Hepatocyte (in vitro differentiated cells): ENCODE data around the gene TFF2. TPM values are rescaled to one million over a fixed set of nuclear protein-coding genes. Genes with fewer than 3 reads are reported as not detected.
A peak's percentile ranks its signal among the peaks of the same experiment; 100 is the strongest.

ENCODE experiments used
- DNase-seq: peaks from one replicate; pipeline ENCODE4 v3.0.0-alpha.2; 2016; ENCODE audit warnings: low spot score
- H2AFZ ChIP-seq: fragments of 200-600 bp; sonication (generic); 2 replicates; pipeline ENCODE4 v1.6.0; 2016; ENCODE audit warnings: antibody characterized with exemption, mild to moderate bottlenecking
- H3K27ac ChIP-seq: fragments of 200-600 bp; sonication (generic); 2 replicates; pipeline ENCODE4 v1.5.1; 2016; ENCODE audit warnings: mild to moderate bottlenecking
- H3K27me3 ChIP-seq: fragments of 200-600 bp; sonication (generic); 2 replicates; pipeline ENCODE4 v1.6.1; 2016
- H3K36me3 ChIP-seq: fragments of 200-600 bp; sonication (generic); replicated peaks from 2 replicates; pipeline ENCODE4 v1.5.1; 2016; ENCODE audit warnings: low read depth; ENCODE audit not compliant: insufficient read depth
- H3K4me1 ChIP-seq: fragments of 200-600 bp; sonication (generic); 2 replicates; pipeline ENCODE4 v1.5.1; 2016; ENCODE audit warnings: mild to moderate bottlenecking, moderate library complexity; ENCODE audit not compliant: insufficient read depth
- H3K4me2 ChIP-seq: fragments of 200-600 bp; sonication (generic); 2 replicates; pipeline ENCODE4 v1.6.0; 2016
- H3K4me3 ChIP-seq: fragments of 200-600 bp; sonication (generic); 2 replicates; pipeline ENCODE4 v1.5.1; 2016; ENCODE audit warnings: mild to moderate bottlenecking
- H3K79me2 ChIP-seq: fragments of 200-600 bp; sonication (generic); 2 replicates; pipeline ENCODE4 v1.6.0; 2017; ENCODE audit warnings: mild to moderate bottlenecking
- H3K9me2 ChIP-seq: fragments of 200-600 bp; sonication (generic); replicated peaks from 2 replicates; pipeline ENCODE4 v1.6.0; 2017; ENCODE audit warnings: mild to moderate bottlenecking; ENCODE audit not compliant: insufficient read depth
- H3K9me3 ChIP-seq: fragments of 200-600 bp; sonication (generic); 2 replicates; pipeline ENCODE4 v1.5.1; 2016; ENCODE audit warnings: low read depth, mild to moderate bottlenecking
- H4K20me1 ChIP-seq: fragments of 200-600 bp; sonication (generic); 2 replicates; pipeline ENCODE4 v1.6.0; 2016; ENCODE audit warnings: mild to moderate bottlenecking; ENCODE audit not compliant: insufficient read depth, poor library complexity, severe bottlenecking
- CTCF ChIP-seq: fragments of 200-600 bp; sonication (generic); IDR thresholded peaks from 2 replicates; pipeline ENCODE4 v1.5.1; 2016; ENCODE audit warnings: antibody characterized with exemption, mild to moderate bottlenecking; ENCODE audit not compliant: poor library complexity
- EZH2 ChIP-seq: fragments of 200-600 bp; sonication (generic); IDR thresholded peaks from 2 replicates; pipeline ENCODE4 v1.6.1; 2016; ENCODE audit warnings: antibody characterized with exemption, mild to moderate bottlenecking, borderline replicate concordance
- EZH2phosphoT487 ChIP-seq: fragments of 200-600 bp; sonication (generic); IDR thresholded peaks from one replicate; pipeline ENCODE4 v1.6.1; 2018; ENCODE audit warnings: antibody characterized with exemption, mild to moderate bottlenecking, low read depth, moderate library complexity; ENCODE audit not compliant: unreplicated experiment, severe bottlenecking
- WGBS: methylation state at CpG from one replicate; pipeline ENCODE4 v1.1.6; 2016; ENCODE audit warnings: low lambda C conversion rate; ENCODE audit errors: missing lambda C conversion rate; 5-methylcytosine and 5-hydroxymethylcytosine counted together
- polyA plus RNA-seq: library from polyadenylated mRNA; unstranded; fragments of >200 nt; fragmentation: Nextera tagmentation; extraction: Ambion mirVana; gene quantifications from 2 replicates; pipeline ENCODE4 v1.2.1, GENCODE V29; 2016
- total RNA-seq: library from RNA; depleted of rRNA; stranded (reverse); fragments of >200 nt; gene quantifications from 2 replicates; pipeline ENCODE4 v1.2.3, GENCODE V29; 2014

The TFF2 gene
- total and polyA plus RNA-seq, 2 experiments from 2014 or later, result 23.9 to 28.1 TPM

- Histone ChIP-seq H3K4me1 (peaks cover 12% of the 10 kb centered on the region), H3K4me2 (peak overlapping the region; percentile 64)
- no peak for DNase-seq
Observed at GRCh38 chr21:42388740-42389448, 38.1 kb upstream of the TFF2 start.

GRCh38 chr21:42387843-42388340, 37.1 kb upstream of the TFF2 start:
- DNase-seq, result no peak
- Histone ChIP-seq H3K9me3 (no peaks in the 10 kb centered on the region), H4K20me1 (no peaks in the 10 kb centered on the region), H3K79me2 (no peaks in the 10 kb centered on the region), H3K27me3 (no peaks in the 10 kb centered on the region), H3K4me2 (no peak overlapping the region), H3K4me1 (peaks cover 16% of the 10 kb centered on the region), H3K9me2 (no peaks in the 10 kb centered on the region), H3K27ac (peak overlapping the region; percentile 48), H2AFZ (no peak overlapping the region), H3K36me3 (no peaks in the 10 kb centered on the region), H3K4me3 (no peak overlapping the region)
- WGBS, result 98% methylated on average over 6 of the region's 6 CpGs
- no peak for TF ChIP-seq EZH2
- TF ChIP-seq EZH2phosphoT487, result no peak
- no peak for TF ChIP-seq CTCF

More at GRCh38 chr21:42388740-42389448, 38.1 kb upstream of the TFF2 start:
- Histone ChIP-seq H3K9me3 (no peaks in the 10 kb centered on the region), H4K20me1 (no peaks in the 10 kb centered on the region), H3K9me2 (no peaks in the 10 kb centered on the region), H3K36me3 (no peaks in the 10 kb centered on the region), H3K27ac (peak overlapping the region; percentile 80), H3K79me2 (no peaks in the 10 kb centered on the region), H3K4me3 (no peak overlapping the region), H3K27me3 (no peaks in the 10 kb centered on the region), H2AFZ (peak overlapping the region; percentile 66)
- TF ChIP-seq EZH2 (no peak), EZH2phosphoT487 (no peak), CTCF (no peak)
- WGBS, result 67% methylated on average over 20 of the region's 20 CpGs

- Histone ChIP-seq H3K9me2 (no peaks in the 10 kb centered on the region), H2AFZ (no peak overlapping the region), H4K20me1 (no peaks in the 10 kb centered on the region), H3K36me3 (no peaks in the 10 kb centered on the region), H3K27me3 (no peaks in the 10 kb centered on the region), H3K79me2 (no peaks in the 10 kb centered on the region), H3K4me2 (no peak overlapping the region), H3K4me3 (no peak overlapping the region), H3K4me1 (peaks cover 16% of the 10 kb centered on the region), H3K9me3 (no peaks in the 10 kb centered on the region), H3K27ac (peak overlapping the region; percentile 48)
- WGBS, result 82% methylated on average over 3 of the region's 3 CpGs
- TF ChIP-seq EZH2phosphoT487 (no peak), EZH2 (no peak), CTCF (no peak)
- DNase-seq, result no peak
Observed at GRCh38 chr21:42387164-42387563, 36.4 kb upstream of the TFF2 start.
